Skeletal muscle tissue (tissue), 4 donors: ENCODE data around the gene IL1RL1. TPM values are rescaled to one million over a fixed set of nuclear protein-coding genes. Genes with fewer than 3 reads are reported as not detected.

Experiments
- H3K27ac ChIP-seq: one replicate; pipeline ENCODE4 v1.7.0; 2013; ENCODE audit warnings: mild to moderate bottlenecking, low read depth, low read length, inconsistent platforms
- H3K27me3 ChIP-seq, 3 donors: one replicate each; pipeline ENCODE4 v1.7.0; 2013; ENCODE audit warnings: low read length in 3 of 3; ENCODE audit not compliant: control insufficient read depth in 3 of 3, insufficient read depth in 3 of 3
- H3K36me3 ChIP-seq, 3 donors: one replicate each; pipeline ENCODE4 v1.7.0; 2013; ENCODE audit warnings: low read length in 3 of 3; ENCODE audit not compliant: control insufficient read depth in 3 of 3, insufficient read depth in 3 of 3
- H3K4me1 ChIP-seq, 3 donors: one replicate each; pipeline ENCODE4 v1.7.0; 2013; ENCODE audit warnings: low read length in 3 of 3, mild to moderate bottlenecking in 3 of 3; ENCODE audit not compliant: control insufficient read depth in 3 of 3, insufficient read depth in 3 of 3
- H3K4me3 ChIP-seq, 3 donors: one replicate each; pipeline ENCODE4 v1.7.0; 2013; ENCODE audit warnings: low read length in 3 of 3
- H3K9ac ChIP-seq, 3 donors: one replicate each; pipeline ENCODE4 v1.7.0; 2013; ENCODE audit warnings: low read length in 3 of 3, mild to moderate bottlenecking in 3 of 3, moderate library complexity in 2 of 3, low read depth in 1 of 3
- H3K9me3 ChIP-seq, 3 donors: one replicate each; pipeline ENCODE4 v1.7.0; 2013; ENCODE audit warnings: low read length in 3 of 3; ENCODE audit not compliant: control insufficient read depth in 3 of 3
- total RNA-seq: library from RNA; depleted of rRNA; stranded (reverse); fragments of >200 nt; gene quantifications from one replicate; pipeline ENCODE4 v1.2.3, GENCODE V29; 2014
- donor health status: Osteomylitis.

Gene IL1RL1
- total RNA-seq, 1 donor from 2014 or later = 1.0 TPM

- H3K27me3 ChIP-seq = no peaks in the 10 kb centered on the region
- H3K9ac ChIP-seq = no peak overlapping the region
- no peaks in the 10 kb centered on the region for H3K36me3 ChIP-seq
- no peak overlapping the region for H3K27ac ChIP-seq
- H3K4me3 ChIP-seq = no peak overlapping the region
- no peaks in the 10 kb centered on the region for H3K4me1 ChIP-seq
- peaks cover 0 to 10% (median under 1%) of the 10 kb centered on the region in 3 donors for H3K9me3 ChIP-seq
These were observed 74.6 kb downstream of the IL1RL1 start for GRCh38 chr2:102386004-102386403.

DNA sequence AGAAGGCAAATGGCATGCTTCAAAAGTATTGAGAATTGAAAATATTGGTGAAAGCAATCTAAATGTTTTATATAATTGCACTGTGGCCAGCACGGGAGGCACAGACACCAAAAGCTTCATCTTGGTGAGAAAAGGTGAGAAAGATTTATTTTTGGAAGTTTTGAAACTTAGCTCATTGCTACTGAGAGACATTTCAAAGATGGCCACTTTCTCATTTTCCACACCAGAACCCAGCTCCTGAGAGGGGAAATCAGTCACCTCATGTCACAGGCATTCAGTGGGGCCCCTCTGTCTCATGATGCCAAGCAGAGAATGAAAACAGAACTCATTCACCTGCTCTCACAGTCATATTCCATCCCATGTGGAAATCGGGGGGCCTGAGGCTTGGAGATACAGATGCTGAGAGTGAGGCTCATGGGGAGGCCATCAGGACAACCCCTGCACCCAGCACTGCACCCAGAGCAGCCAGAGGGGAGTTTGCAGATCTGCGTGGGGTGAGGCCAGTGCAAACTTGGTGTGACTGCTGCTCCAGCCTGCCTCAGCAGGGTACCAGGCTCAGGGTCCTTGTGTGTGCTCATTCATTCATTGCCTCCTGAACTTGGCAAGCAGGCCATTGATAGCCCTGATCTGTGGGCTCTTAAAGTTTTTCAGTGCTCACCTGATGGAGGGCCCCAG is 75.6 kb downstream of the IL1RL1 start:
- no peaks in the 10 kb centered on the region for H3K27me3 ChIP-seq
- no peak overlapping the region for H3K4me3 ChIP-seq
- H3K9ac ChIP-seq = no peak overlapping the region
- no peaks in the 10 kb centered on the region for H3K36me3 ChIP-seq
- H3K27ac ChIP-seq = no peak overlapping the region
- H3K4me1 ChIP-seq = no peaks in the 10 kb centered on the region
- H3K9me3 ChIP-seq = peaks cover 0 to 10% (median 0%) of the 10 kb centered on the region in 3 donors

DNA sequence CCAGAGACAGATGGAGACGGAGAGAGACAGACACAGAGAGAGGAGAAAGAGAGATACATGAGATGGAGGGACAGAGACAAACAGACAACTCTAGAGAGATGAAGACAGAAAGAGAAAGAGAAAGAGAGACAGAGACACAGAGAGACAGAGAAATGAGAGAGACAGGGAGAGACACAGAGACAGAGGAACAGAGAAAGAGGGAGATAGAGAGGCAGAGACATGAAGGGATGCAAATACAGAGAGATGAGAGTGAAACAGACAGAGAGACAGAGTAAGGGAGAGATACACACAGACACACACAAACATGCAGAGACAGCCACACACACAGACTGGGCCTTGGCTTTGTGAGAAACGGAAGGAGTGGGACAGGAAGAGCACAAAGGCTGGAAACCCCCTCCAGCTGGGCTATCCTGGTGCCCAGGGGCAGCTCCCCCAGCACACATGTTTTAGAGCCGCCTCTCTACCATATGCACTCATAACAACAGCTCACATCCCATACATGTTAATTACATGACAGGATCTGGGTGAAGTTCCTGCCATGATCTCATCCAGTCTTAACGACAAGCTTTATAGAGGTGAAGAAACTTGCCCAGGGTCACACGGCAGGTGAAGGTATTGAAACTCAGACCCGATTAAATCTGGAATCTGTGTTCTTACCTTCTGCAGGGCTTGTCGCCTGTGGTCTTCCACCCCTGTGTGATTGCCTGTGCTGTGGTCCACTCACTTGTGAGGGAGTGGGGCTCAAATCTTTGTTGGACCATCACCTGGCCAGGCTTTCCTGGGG is 76.6 kb downstream of the IL1RL1 start:
- Histone ChIP-seq H3K27ac (no peak overlapping the region), H3K4me1 (no peaks in the 10 kb centered on the region), H3K4me3 (no peak overlapping the region), H3K9ac (no peak overlapping the region), H3K27me3 (no peaks in the 10 kb centered on the region), H3K36me3 (no peaks in the 10 kb centered on the region), H3K9me3 (peaks cover 0 to 9% (median 0%) of the 10 kb centered on the region in 3 donors)

DNA sequence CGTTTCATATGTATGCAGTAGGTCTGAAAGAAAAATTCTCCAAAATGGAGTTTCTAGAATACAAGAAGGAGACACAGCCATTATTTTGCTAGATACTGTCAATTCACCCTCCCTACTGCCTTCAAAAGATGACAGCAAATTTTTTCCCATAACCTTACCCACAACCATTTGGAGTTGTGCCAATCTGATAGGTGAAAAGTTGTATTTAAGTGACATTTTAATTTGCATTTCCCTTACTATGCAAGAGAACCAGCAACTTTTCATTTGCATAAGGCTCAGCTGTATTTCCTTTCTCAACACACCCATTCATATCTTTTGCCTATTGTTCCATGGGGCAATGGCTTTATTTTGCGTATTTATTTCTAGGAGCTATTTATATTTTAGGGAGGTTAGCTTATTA is 80.2 kb downstream of the IL1RL1 start:
- H3K27ac ChIP-seq = no peak overlapping the region

GRCh38 chr2:102392096-102392495 is 80.7 kb downstream of the IL1RL1 start:
- no peaks in the 10 kb centered on the region for H3K36me3 ChIP-seq
- H3K27me3 ChIP-seq = no peaks in the 10 kb centered on the region
- no peak overlapping the region for H3K27ac ChIP-seq
- no peaks in the 10 kb centered on the region for H3K4me1 ChIP-seq
- no peak overlapping the region for H3K4me3 ChIP-seq
- no peaks in the 10 kb centered on the region for H3K9me3 ChIP-seq
- no peak overlapping the region for H3K9ac ChIP-seq

More for the DNA sequence above, 80.2 kb downstream of the IL1RL1 start:
- no peak overlapping the region for H3K4me3 ChIP-seq
- no peaks in the 10 kb centered on the region for H3K27me3 ChIP-seq
- no peaks in the 10 kb centered on the region for H3K4me1 ChIP-seq
- H3K9ac ChIP-seq = no peak overlapping the region
- H3K36me3 ChIP-seq = no peaks in the 10 kb centered on the region
- no peaks in the 10 kb centered on the region for H3K9me3 ChIP-seq

GRCh38 chr2:102392942-102393341 is 81.6 kb downstream of the IL1RL1 start:
- Histone ChIP-seq H3K9me3 (no peaks in the 10 kb centered on the region), H3K9ac (no peak overlapping the region), H3K4me1 (no peaks in the 10 kb centered on the region), H3K27ac (no peak overlapping the region), H3K4me3 (no peak overlapping the region), H3K27me3 (no peaks in the 10 kb centered on the region), H3K36me3 (no peaks in the 10 kb centered on the region)

DNA sequence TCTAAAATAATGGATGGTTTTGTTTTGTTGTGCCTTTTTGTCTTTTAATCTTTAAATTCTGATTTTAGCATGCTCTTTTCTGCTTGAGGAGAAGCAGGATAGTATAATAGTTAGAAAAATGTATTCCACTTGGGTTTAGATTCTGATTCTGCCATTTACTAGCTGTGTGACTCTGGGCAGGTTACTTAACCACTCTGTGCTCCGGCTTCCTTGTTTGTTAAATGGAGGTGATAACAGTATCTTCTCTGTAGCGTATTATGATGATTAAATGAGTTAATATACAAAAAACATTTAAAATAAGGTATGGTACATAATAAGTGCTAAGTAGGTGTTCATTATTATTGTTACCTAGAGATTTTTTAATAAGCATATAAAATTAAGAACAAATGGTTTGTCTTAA is 84.6 kb downstream of the IL1RL1 start:
- Histone ChIP-seq H3K27me3 (no peaks in the 10 kb centered on the region), H3K9ac (no peak overlapping the region), H3K4me1 (no peaks in the 10 kb centered on the region), H3K4me3 (no peak overlapping the region), H3K27ac (no peak overlapping the region), H3K36me3 (no peaks in the 10 kb centered on the region), H3K9me3 (peaks cover 0 to 2% (median 0%) of the 10 kb centered on the region in 3 donors)

DNA sequence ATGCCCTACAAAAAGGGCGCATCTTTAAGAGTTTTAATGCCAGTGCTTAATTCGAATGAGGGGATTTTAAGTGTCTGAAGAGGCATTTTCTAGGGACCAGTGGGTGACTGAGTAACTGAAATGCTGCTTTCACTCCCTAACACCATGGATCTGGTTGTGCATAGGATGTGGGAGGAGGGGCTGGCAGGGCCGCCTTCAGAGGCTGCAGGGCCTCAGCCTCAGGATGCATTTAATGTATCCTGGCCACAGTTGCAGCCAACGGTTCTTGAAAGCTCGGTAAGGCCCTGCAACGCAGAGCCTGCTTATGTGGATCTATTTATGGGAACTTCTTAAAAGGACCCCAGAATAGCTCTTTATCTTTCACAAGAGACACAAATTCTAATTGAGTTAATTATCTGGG is 85.8 kb downstream of the IL1RL1 start:
- Histone ChIP-seq H3K9me3 (peaks cover 0 to 2% (median 0%) of the 10 kb centered on the region in 3 donors), H3K36me3 (no peaks in the 10 kb centered on the region), H3K9ac (no peak overlapping the region), H3K4me3 (no peak overlapping the region), H3K27ac (no peak overlapping the region), H3K27me3 (no peaks in the 10 kb centered on the region), H3K4me1 (no peaks in the 10 kb centered on the region)

- H3K4me1 ChIP-seq = no peaks in the 10 kb centered on the region
- H3K36me3 ChIP-seq = no peaks in the 10 kb centered on the region
- H3K27me3 ChIP-seq = no peaks in the 10 kb centered on the region
These were observed 88.3 kb downstream of the IL1RL1 start for GRCh38 chr2:102399499-102400141.

DNA sequence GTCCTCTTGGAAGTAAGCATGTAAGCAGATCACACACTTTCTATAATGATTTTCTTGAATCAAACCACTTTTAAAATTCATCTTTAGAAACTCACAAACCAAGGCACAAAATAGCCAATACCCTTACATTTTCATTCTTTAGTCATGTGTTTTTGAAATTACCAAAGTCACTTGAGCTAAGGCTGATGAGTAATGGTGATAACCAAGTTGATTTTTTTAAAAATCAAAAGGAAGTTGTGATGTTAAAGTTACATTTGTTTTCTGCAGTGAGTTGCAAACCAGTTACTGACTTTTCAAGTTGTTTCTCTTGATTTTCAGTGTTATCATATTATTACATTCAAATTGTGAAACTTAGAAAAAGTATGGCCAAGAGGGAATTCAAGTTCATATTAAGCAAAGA is 90.1 kb downstream of the IL1RL1 start:
- Histone ChIP-seq H3K4me3 (no peak overlapping the region), H3K4me1 (no peaks in the 10 kb centered on the region), H3K27me3 (no peaks in the 10 kb centered on the region), H3K9me3 (peaks cover 0 to 2% (median 0%) of the 10 kb centered on the region in 3 donors), H3K9ac (no peak overlapping the region), H3K36me3 (no peaks in the 10 kb centered on the region), H3K27ac (no peak overlapping the region)

More at GRCh38 chr2:102399499-102400141, 88.3 kb downstream of the IL1RL1 start:
- Histone ChIP-seq H3K9me3 (peaks cover 0 to 2% (median 0%) of the 10 kb centered on the region in 3 donors), H3K4me3 (no peak overlapping the region), H3K27ac (no peak overlapping the region), H3K9ac (no peak overlapping the region)
